ENCODE data around the gene TNN. TPM values are rescaled to one million over a fixed set of nuclear protein-coding genes. Genes with fewer than 3 reads are reported as not detected.

Gene TNN
- total and polyA plus RNA-seq, 8 donors, result 0.06 to 1.1 (median 0.14) TPM; not detected in 5

GRCh38 chr1:175147569-175147968, 79.9 kb downstream of the TNN start:
- Histone ChIP-seq H3K4me1 (peaks cover 7 to 33% (median 16%) of the 10 kb centered on the region in 4 donors), H3K9me3 (no peaks in the 10 kb centered on the region), H3K36me3 (no peaks in the 10 kb centered on the region), H3K27ac (no peak overlapping the region), H3K27me3 (no peaks in the 10 kb centered on the region), H3K4me3 (no peak overlapping the region)
- 91 to 98% (median 96%) methylated on average over 5 of the region's 5 CpGs for WGBS, 5 donors
- no peak for DNase-seq
- intact Hi-C loops (cut with DNase I; ENCODE audit: low total_unique reads), result no loop called here
- no peak for TF ChIP-seq POLR2A (IDR thresholded peaks at IDR 0.05)
- no peak for TF ChIP-seq POLR2AphosphoS5 (IDR thresholded peaks at IDR 0.05)
- no peak for TF ChIP-seq EP300 (IDR thresholded peaks at IDR 0.05)
- TF ChIP-seq CTCF (IDR thresholded peaks at IDR 0.05), result no peak

- Histone ChIP-seq H3K27ac (no peak overlapping the region), H3K4me1 (peaks cover 7 to 33% (median 16%) of the 10 kb centered on the region in 4 donors), H3K27me3 (no peaks in the 10 kb centered on the region), H3K9me3 (no peaks in the 10 kb centered on the region), H3K4me3 (no peak overlapping the region), H3K36me3 (no peaks in the 10 kb centered on the region)
- DNase-seq, result no peak
- WGBS, 5 donors, result 69 to 80% (median 75%) methylated on average over 7 of the region's 7 CpGs
- intact Hi-C loops (cut with DNase I; ENCODE audit: low total_unique reads), result no loop called here
- TF ChIP-seq CTCF (IDR thresholded peaks at IDR 0.05) (no peak), POLR2AphosphoS5 (IDR thresholded peaks at IDR 0.05) (no peak), POLR2A (IDR thresholded peaks at IDR 0.05) (no peak), EP300 (IDR thresholded peaks at IDR 0.05) (no peak)
Measured at GRCh38 chr1:175148068-175148467, 80.4 kb downstream of the TNN start.

- Histone ChIP-seq H3K4me3 (no peak overlapping the region), H3K27me3 (peaks cover 0 to 10% (median 0%) of the 10 kb centered on the region in 3 donors), H3K9me3 (no peaks in the 10 kb centered on the region), H3K36me3 (no peaks in the 10 kb centered on the region), H3K4me1 (peaks cover 4 to 33% (median 22%) of the 10 kb centered on the region in 4 donors), H3K27ac (peak overlapping the region in 1 of 5 donors; percentile 18)
- intact Hi-C loops (cut with DNase I; ENCODE audit: low total_unique reads), result no loop called here
- no peak for DNase-seq
- TF ChIP-seq POLR2A (IDR thresholded peaks at IDR 0.05) (no peak), POLR2AphosphoS5 (IDR thresholded peaks at IDR 0.05) (no peak), EP300 (IDR thresholded peaks at IDR 0.05) (no peak)
- 65 to 78% (median 72%) methylated on average over 9 of the region's 9 CpGs for WGBS, 5 donors
Measured at GRCh38 chr1:175150596-175151319, 83.1 kb downstream of the TNN start.

- H3K9me3 ChIP-seq, result no peaks in the 10 kb centered on the region
- WGBS, 5 donors, result 4 to 6% (median 5%) methylated on average over 13 to 15 of the region's 15 CpGs
Measured at GRCh38 chr1:175152006-175152652, 84.5 kb downstream of the TNN start.

More at GRCh38 chr1:175152006-175152652, 84.5 kb downstream of the TNN start:
- H3K27me3 ChIP-seq, result peaks cover 0 to 10% (median 0%) of the 10 kb centered on the region in 3 donors
- peaks cover 0 to 21% (median 11%) of the 10 kb centered on the region in 4 donors for H3K4me1 ChIP-seq
- H3K36me3 ChIP-seq, result no peaks in the 10 kb centered on the region
- intact Hi-C loops (cut with DNase I; ENCODE audit: low total_unique reads), result no loop called here
- no peak overlapping the region for H3K27ac ChIP-seq
- DNase-seq, result peak; percentile 71 to 82
- TF ChIP-seq EP300 (IDR thresholded peaks at IDR 0.05) (no peak), CTCF (IDR thresholded peaks at IDR 0.05) (peak in 5 of 7 experiments; percentile 75 to 88 (median 87))
- H3K4me3 ChIP-seq, result no peak overlapping the region

Data from stomach (tissue), 9 donors.